IMR-90 (cell line): ENCODE data around the gene MGAT1. TPM values are rescaled to one million over a fixed set of nuclear protein-coding genes. Genes with fewer than 3 reads are reported as not detected.

Experiments
- ATAC-seq: fragments of 200-7000 bp; cut with Tn5 transposase; 2 replicates; pipeline ENCODE4 v1.9.1; 2020; ENCODE audit warnings: low read depth, mild to moderate bottlenecking, moderate library complexity
- BruUV-seq: library from RNA; stranded (reverse); fragments of 400-500 nt; replicated peaks from 2 replicates; lab custom pipeline; 2021; lab: Mats Ljungman, UMichigan
- CTCF ChIA-PET: fragments of 300-600 bp; formaldehyde crosslinking; extraction: SDS; loops from one replicate; lab custom pipeline; 2021; ENCODE audit warnings: antibody characterized with exemption; lab: Yijun Ruan, JAX
- POLR2A ChIA-PET: fragments of 300-600 bp; sonication (Branson Sonifier 250); formaldehyde crosslinking; loops from one replicate; lab custom pipeline; 2022; ENCODE audit warnings: antibody characterized with exemption; ENCODE audit not compliant: unreplicated experiment; lab: Charles Lee
- DNase-seq: peaks from one replicate; pipeline ENCODE4 v3.0.0; 2013
- H2AFZ ChIP-seq: replicated peaks from 2 replicates; pipeline ENCODE3; 2013; ENCODE audit warnings: low read length, mild to moderate bottlenecking; ENCODE audit not compliant: poor library complexity
- H2AK5ac ChIP-seq: 2 replicates; pipeline ENCODE4 v1.6.1; 2013; ENCODE audit warnings: low read depth, low read length, inconsistent platforms
- H2AK9ac ChIP-seq: replicated peaks from 2 replicates; pipeline ENCODE3; 2013; ENCODE audit warnings: mild to moderate bottlenecking, low read depth, low read length, moderate library complexity; ENCODE audit not compliant: poor library complexity
- H2BK120ac ChIP-seq: 2 replicates; pipeline ENCODE4 v1.6.1; 2013; ENCODE audit warnings: low read depth, low read length, inconsistent platforms
- H2BK15ac ChIP-seq: 3 replicates; pipeline ENCODE4 v1.6.1; 2013; ENCODE audit warnings: low read depth, low read length, inconsistent platforms
- H2BK20ac ChIP-seq: 2 replicates; pipeline ENCODE4 v1.6.1; 2013; ENCODE audit warnings: low read depth, mild to moderate bottlenecking, inconsistent platforms, low read length, moderate library complexity
- H2BK5ac ChIP-seq: 2 replicates; pipeline ENCODE4 v1.6.1; 2013; ENCODE audit warnings: mild to moderate bottlenecking, low read depth, low read length, inconsistent platforms; ENCODE audit not compliant: poor library complexity, severe bottlenecking
- H3K14ac ChIP-seq: replicated peaks from 2 replicates; pipeline ENCODE4 v1.6.1; 2013; ENCODE audit warnings: low read depth, low read length, inconsistent platforms
- H3K18ac ChIP-seq: 2 replicates; pipeline ENCODE4 v1.6.1; 2013; ENCODE audit warnings: low read depth, low read length, control low read depth
- H3K23ac ChIP-seq: 2 replicates; pipeline ENCODE4 v1.6.1; 2013; ENCODE audit warnings: low read depth, low read length, inconsistent platforms
- H3K27ac ChIP-seq: 2 replicates; pipeline ENCODE4 v1.5.1; 2013; ENCODE audit warnings: mild to moderate bottlenecking, control low read depth, low read length; ENCODE audit not compliant: insufficient read depth
- H3K27me3 ChIP-seq: 2 replicates; pipeline ENCODE4 v1.6.1; 2013; ENCODE audit warnings: low read length; ENCODE audit not compliant: control insufficient read depth, insufficient read depth
- H3K36me3 ChIP-seq: 2 replicates; pipeline ENCODE4 v1.6.1; 2013; ENCODE audit warnings: low read length, mixed read lengths; ENCODE audit not compliant: control insufficient read depth, insufficient read depth
- H3K4ac ChIP-seq: 2 replicates; pipeline ENCODE4 v1.6.1; 2013; ENCODE audit warnings: low read depth, low read length, inconsistent platforms
- H3K4me1 ChIP-seq: 2 replicates; pipeline ENCODE4 v1.6.1; 2013; ENCODE audit warnings: low read length, mixed read lengths; ENCODE audit not compliant: control insufficient read depth, insufficient read depth
- H3K4me2 ChIP-seq: 2 replicates; pipeline ENCODE4 v1.6.1; 2013; ENCODE audit warnings: low read depth, mild to moderate bottlenecking, control low read depth, low read length, moderate library complexity
- H3K4me3 ChIP-seq: 2 replicates; pipeline ENCODE4 v1.5.1; 2013; ENCODE audit warnings: low read depth, mild to moderate bottlenecking, control low read depth, low read length, moderate library complexity; ENCODE audit not compliant: insufficient read depth
- H3K56ac ChIP-seq: 2 replicates; pipeline ENCODE4 v1.6.1; 2013; ENCODE audit warnings: low read length, inconsistent platforms; ENCODE audit not compliant: insufficient read depth; ENCODE audit errors: extremely low read depth
- H3K79me1 ChIP-seq, 2 experiments: 2 replicates each; pipeline ENCODE4 v1.6.1; 2013; ENCODE audit warnings: low read length in 2 of 2, inconsistent platforms in 1 of 2, low read depth in 1 of 2
- H3K9ac ChIP-seq: 2 replicates; pipeline ENCODE4 v1.6.1; 2013; ENCODE audit warnings: low read depth, low read length, control low read depth
- H3K9me1 ChIP-seq: 2 replicates; pipeline ENCODE4 v1.6.1; 2013; ENCODE audit warnings: low read length, inconsistent platforms; ENCODE audit not compliant: insufficient read depth
- H3K9me3 ChIP-seq: 2 replicates; pipeline ENCODE4 v1.6.1; 2013; ENCODE audit warnings: low read length; ENCODE audit not compliant: control insufficient read depth, insufficient read depth
- H4K20me1 ChIP-seq: 2 replicates; pipeline ENCODE4 v1.6.1; 2013; ENCODE audit warnings: low read length, inconsistent platforms; ENCODE audit not compliant: insufficient read depth
- H4K5ac ChIP-seq: 2 replicates; pipeline ENCODE4 v1.6.1; 2013; ENCODE audit warnings: mild to moderate bottlenecking, low read depth, low read length, control low read depth
- H4K8ac ChIP-seq, 2 experiments: 2 replicates each; pipeline ENCODE4 v1.6.1; 2013; ENCODE audit warnings: low read depth in 2 of 2, low read length in 2 of 2, control low read depth in 1 of 2, inconsistent platforms in 1 of 2
- H4K91ac ChIP-seq: 2 replicates; pipeline ENCODE4 v1.6.1; 2013; ENCODE audit warnings: low read depth, low read length, inconsistent platforms; ENCODE audit not compliant: insufficient read depth
- BHLHE40 ChIP-seq: fragments of 150-350 bp; IDR thresholded peaks from 2 replicates; pipeline ENCODE4 v1.6.1; 2016; ENCODE audit warnings: mild to moderate bottlenecking, low read depth, low read length
- CEBPB ChIP-seq: IDR thresholded peaks from 2 replicates; pipeline ENCODE4 v1.6.1; 2012; ENCODE audit warnings: low read depth, low read length, improper control_type of control experiment
- CHD1 ChIP-seq: IDR thresholded peaks from 2 replicates; pipeline ENCODE4 v1.6.1; 2012; ENCODE audit warnings: low read depth, low read length, improper control_type of control experiment
- CTCF ChIP-seq: conservative IDR thresholded peaks from 2 replicates; pipeline ENCODE4 v1.5.1; 2012; ENCODE audit warnings: mild to moderate bottlenecking, low read depth, low read length, improper control_type of control experiment
- FOS ChIP-seq: fragments of 150-350 bp; IDR thresholded peaks from 2 replicates; pipeline ENCODE4 v1.6.1; 2016; ENCODE audit warnings: low read depth, low read length
- MAZ ChIP-seq: IDR thresholded peaks from 2 replicates; pipeline ENCODE4 v1.6.1; 2012; ENCODE audit warnings: low read depth, mild to moderate bottlenecking, low read length, improper control_type of control experiment, moderate library complexity, borderline replicate concordance
- MXI1 ChIP-seq: IDR thresholded peaks from 2 replicates; pipeline ENCODE4 v1.6.1; 2012; ENCODE audit warnings: low read depth, mild to moderate bottlenecking, low read length, moderate library complexity, borderline replicate concordance
- NFE2L2 ChIP-seq: fragments of 150-350 bp; IDR thresholded peaks from 2 replicates; pipeline ENCODE4 v1.6.1; 2016; ENCODE audit warnings: low read depth, mild to moderate bottlenecking, low read length
- POLR2A ChIP-seq: IDR thresholded peaks from 2 replicates; pipeline ENCODE4 v1.6.1; 2012; ENCODE audit warnings: mild to moderate bottlenecking, low read depth, low read length
- RAD21 ChIP-seq: IDR thresholded peaks from 2 replicates; pipeline ENCODE4 v1.6.1; 2012; ENCODE audit warnings: low read length, improper control_type of control experiment
- RCOR1 ChIP-seq: IDR thresholded peaks from 2 replicates; pipeline ENCODE4 v1.6.1; 2012; ENCODE audit warnings: mild to moderate bottlenecking, low read length, improper control_type of control experiment; ENCODE audit not compliant: insufficient replicate concordance
- RFX5 ChIP-seq: IDR thresholded peaks from 2 replicates; pipeline ENCODE4 v1.8.0; 2012; ENCODE audit warnings: low read depth, mild to moderate bottlenecking, low read length, moderate library complexity
- SMC3 ChIP-seq: fragments of 150-350 bp; IDR thresholded peaks from 2 replicates; pipeline ENCODE4 v1.6.1; 2016; ENCODE audit warnings: low read depth, mild to moderate bottlenecking, antibody characterized with exemption, low read length, moderate library complexity
- WGBS, 2 experiments: methylation state at CpG; one replicate each; pipeline versions ENCODE4 v1.1.5 to v1.1.7; 2013; ENCODE audit warnings: missing lambda C conversion rate in 2 of 2; ENCODE audit not compliant: insufficient read length in 1 of 2; ENCODE audit errors: extremely low coverage in 2 of 2; 5-methylcytosine and 5-hydroxymethylcytosine counted together
- dilution Hi-C: fragments of 300-500 bp; cut with HindIII; formaldehyde crosslinking; loops from one replicate; pipeline ENCODE4 v1.14.3; 2018; ENCODE audit warnings: low sequenced_read_pairs; ENCODE audit not compliant: unreplicated experiment
- in situ Hi-C: fragments of 300-500 bp; cut with MboI; formaldehyde crosslinking; loops from 3 replicates; pipeline ENCODE4 v1.14.3; 2019; ENCODE audit warnings: low sequenced_read_pairs, inconsistent platforms, mixed read lengths
- intact Hi-C: fragments of 100-400 bp; cut with micrococcal nuclease; formaldehyde crosslinking; loops from 2 replicates; pipeline ENCODE4 v1.10.0; 2022
- polyA plus RNA-seq, 3 experiments: library from polyadenylated mRNA; depleted of rRNA; stranded (reverse); fragments of >200 nt; gene quantifications; 2 replicates each; pipeline ENCODE4 v1.2.3, GENCODE V29; 2012; ENCODE audit warnings: low replicate concordance in 1 of 3
- total RNA-seq: library from RNA; depleted of rRNA; stranded (reverse); fragments of >200 nt; gene quantifications from 2 replicates; pipeline ENCODE4 v1.2.3, GENCODE V29; 2012

MGAT1 gene
- total and polyA plus RNA-seq, 2 of the 4 experiments (the other 2 are of a cell fraction), result 56.3 to 141 TPM

GRCh38 chr5:180791611-180792213, 10.9 kb downstream of the MGAT1 start:
- no peak for DNase-seq
- Histone ChIP-seq H2AK9ac (no peak overlapping the region), H3K9me1 (peaks cover 19% of the 10 kb centered on the region), H3K27me3 (no peaks in the 10 kb centered on the region), H3K23ac (no peak overlapping the region), H4K8ac (no peak overlapping the region), H2BK5ac (no peak overlapping the region), H2BK15ac (no peak overlapping the region), H4K20me1 (peaks cover 58% of the 10 kb centered on the region), H2AK5ac (no peak overlapping the region), H3K9ac (no peak overlapping the region), H4K5ac (no peak overlapping the region), H3K4ac (no peak overlapping the region), H3K4me2 (no peak overlapping the region), H3K14ac (no peak overlapping the region), H3K4me3 (no peak overlapping the region), H3K27ac (no peak overlapping the region), H3K36me3 (peaks cover 40% of the 10 kb centered on the region), H3K9me3 (no peaks in the 10 kb centered on the region), H3K79me1 (peaks cover 8 to 75% of the 10 kb centered on the region in 2 experiments), H4K91ac (no peak overlapping the region), H3K56ac (no peak overlapping the region), H2BK120ac (no peak overlapping the region), H2BK20ac (no peak overlapping the region), H3K18ac (no peak overlapping the region), H3K4me1 (peaks cover 14% of the 10 kb centered on the region), H2AFZ (no peak overlapping the region)
- intact Hi-C loops, result no loop called here
- in situ Hi-C loops, result no loop called here
- no TSS peak for BruUV-seq
- ChIA-PET POLR2A (no interaction called here), CTCF (no interaction called here)
- TF ChIP-seq RAD21 (no peak), POLR2A (no peak), RCOR1 (no peak), SMC3 (no peak), CHD1 (no peak), RFX5 (no peak), MAZ (no peak), CTCF (no peak), FOS (no peak), CEBPB (no peak), BHLHE40 (no peak), MXI1 (no peak), NFE2L2 (no peak)
- ATAC-seq, result no peak
- 96% methylated on average over 22 of the region's 31 CpGs; no CpG with 5 or more reads in 1 of the 2 experiments for WGBS, 2 experiments
- dilution Hi-C loops, result no loop called here
